Lung (tissue), 12 donors: Measurements from ENCODE around the gene STH. TPM values are rescaled to one million over a fixed set of nuclear protein-coding genes. Genes with fewer than 3 reads are reported as not detected.
A peak's percentile ranks its signal among the peaks of the same experiment; 100 is the strongest.
"Not testable (repeated sequence)": the region's sequence is repeated elsewhere in the genome, so short reads cannot be mapped to it uniquely, and the experiment has no call there.

ENCODE experiments used
- ATAC-seq: fragments of 200-7000 bp; cut with Tn5 transposase; one replicate; pipeline ENCODE4 v1.9.1; 2020; ENCODE audit warnings: moderate number of reproducible peaks; ENCODE audit not compliant: insufficient read depth, low FRiP score
- DNase-seq, 3 donors: peaks; one replicate each; pipeline ENCODE4 v3.0.0-alpha.2; 2013 to 2017
- H3K27ac ChIP-seq, 2 donors: one replicate each; pipeline ENCODE4 v1.5.1; 2013; ENCODE audit warnings: mild to moderate bottlenecking in 2 of 2, moderate library complexity in 2 of 2, control low read depth in 1 of 2, inconsistent platforms in 1 of 2, low read depth in 1 of 2, low read length in 1 of 2
- H3K27me3 ChIP-seq, 3 donors: one replicate each; pipeline ENCODE4 v1.5.1; 2013; ENCODE audit warnings: low read length in 2 of 3; ENCODE audit not compliant: control insufficient read depth in 3 of 3, insufficient read depth in 3 of 3
- H3K36me3 ChIP-seq, 4 donors: one replicate each; pipeline ENCODE4 v1.5.1; 2013; ENCODE audit warnings: low read length in 4 of 4, mild to moderate bottlenecking in 1 of 4, moderate library complexity in 1 of 4; ENCODE audit not compliant: control insufficient read depth in 4 of 4, insufficient read depth in 4 of 4
- H3K4me1 ChIP-seq, 5 donors: one replicate each; pipeline ENCODE4 v1.5.1; 2013; ENCODE audit warnings: low read length in 5 of 5, mild to moderate bottlenecking in 2 of 5, moderate library complexity in 1 of 5; ENCODE audit not compliant: control insufficient read depth in 5 of 5, insufficient read depth in 5 of 5
- H3K4me3 ChIP-seq: one replicate; pipeline ENCODE4 v1.5.1; 2013; ENCODE audit warnings: mild to moderate bottlenecking, control low read depth, moderate library complexity
- H3K9ac ChIP-seq, 2 donors: one replicate each; pipeline ENCODE4 v1.5.1; 2013; ENCODE audit warnings: low read length in 2 of 2, control low read depth in 1 of 2; ENCODE audit not compliant: insufficient read depth in 1 of 2
- H3K9me3 ChIP-seq, 4 donors: one replicate each; pipeline ENCODE4 v1.5.1; 2013; ENCODE audit warnings: low read length in 3 of 4, mild to moderate bottlenecking in 1 of 4, moderate library complexity in 1 of 4; ENCODE audit not compliant: control insufficient read depth in 4 of 4, insufficient read depth in 3 of 4
- CTCF ChIP-seq: IDR thresholded peaks from 2 replicates; pipeline ENCODE4 v1.5.1; 2012; ENCODE audit warnings: mild to moderate bottlenecking; ENCODE audit errors: control extremely low read depth, extremely low read depth
- WGBS, 2 donors: extraction: QIAGEN DNeasy Blood & Tissue Kit; methylation state at CpG; one replicate each; pipeline ENCODE4 v1.1.7; 2013; 5-methylcytosine and 5-hydroxymethylcytosine counted together
- polyA plus RNA-seq, 2 donors: library from polyadenylated mRNA; stranded (reverse); fragments of 200-250 nt; gene quantifications; one replicate each; pipeline ENCODE4 v1.2.1, GENCODE V29; 2013
- total RNA-seq, 2 donors: library from RNA; depleted of rRNA in 1 of 2; stranded (reverse); fragments of >200 nt in 1 of 2; gene quantifications; one replicate each; pipeline ENCODE4 v1.2.1, GENCODE V29; 2014 to 2021
- donor health status: control.
- donor health status: control.
- donor health status: Bipolar disorder and iron deficiency.
- donor health status: healthy.
- donor health status: DM: yes; HTN: yes; CAD: no.

Gene STH
- total and polyA plus RNA-seq, 4 donors = not detected

GRCh38 chr17:46013127-46013501 is 14.1 kb downstream of the STH start:
- H3K9me3 ChIP-seq = no peaks in the 10 kb centered on the region
- WGBS, 2 donors = 89 to 90% methylated on average over 7 of the region's 7 CpGs
- no peaks in the 10 kb centered on the region for H3K27me3 ChIP-seq
- ATAC-seq = no peak
- H3K4me1 ChIP-seq = peaks cover 0 to 12% (median 3%) of the 10 kb centered on the region in 5 donors
- no peak for DNase-seq
- no peaks in the 10 kb centered on the region for H3K36me3 ChIP-seq
- H3K9ac ChIP-seq = no peak overlapping the region
- no peak for TF ChIP-seq CTCF
- H3K4me3 ChIP-seq = no peak overlapping the region
- no peak overlapping the region for H3K27ac ChIP-seq

DNA sequence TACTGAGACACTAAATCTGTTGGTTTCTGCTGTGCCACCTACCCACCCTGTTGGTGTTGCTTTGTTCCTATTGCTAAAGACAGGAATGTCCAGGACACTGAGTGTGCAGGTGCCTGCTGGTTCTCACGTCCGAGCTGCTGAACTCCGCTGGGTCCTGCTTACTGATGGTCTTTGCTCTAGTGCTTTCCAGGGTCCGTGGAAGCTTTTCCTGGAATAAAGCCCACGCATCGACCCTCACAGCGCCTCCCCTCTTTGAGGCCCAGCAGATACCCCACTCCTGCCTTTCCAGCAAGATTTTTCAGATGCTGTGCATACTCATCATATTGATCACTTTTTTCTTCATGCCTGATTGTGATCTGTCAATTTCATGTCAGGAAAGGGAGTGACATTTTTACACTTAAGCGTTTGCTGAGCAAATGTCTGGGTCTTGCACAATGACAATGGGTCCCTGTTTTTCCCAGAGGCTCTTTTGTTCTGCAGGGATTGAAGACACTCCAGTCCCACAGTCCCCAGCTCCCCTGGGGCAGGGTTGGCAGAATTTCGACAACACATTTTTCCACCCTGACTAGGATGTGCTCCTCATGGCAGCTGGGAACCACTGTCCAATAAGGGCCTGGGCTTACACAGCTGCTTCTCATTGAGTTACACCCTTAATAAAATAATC is 14.6 kb downstream of the STH start:
- 76 to 85% methylated on average over 9 of the region's 9 CpGs for WGBS, 2 donors
- no peaks in the 10 kb centered on the region for H3K9me3 ChIP-seq
- no peaks in the 10 kb centered on the region for H3K27me3 ChIP-seq
- ATAC-seq (no peak), DNase-seq (peak; percentile 30 to 75 (median 57))
- H3K9ac ChIP-seq = no peak overlapping the region
- TF ChIP-seq CTCF = no peak
- H3K36me3 ChIP-seq = no peaks in the 10 kb centered on the region
- no peak overlapping the region for H3K4me3 ChIP-seq
- H3K4me1 ChIP-seq = peaks cover 0 to 12% (median 3%) of the 10 kb centered on the region in 5 donors
- H3K27ac ChIP-seq = no peak overlapping the region

DNA sequence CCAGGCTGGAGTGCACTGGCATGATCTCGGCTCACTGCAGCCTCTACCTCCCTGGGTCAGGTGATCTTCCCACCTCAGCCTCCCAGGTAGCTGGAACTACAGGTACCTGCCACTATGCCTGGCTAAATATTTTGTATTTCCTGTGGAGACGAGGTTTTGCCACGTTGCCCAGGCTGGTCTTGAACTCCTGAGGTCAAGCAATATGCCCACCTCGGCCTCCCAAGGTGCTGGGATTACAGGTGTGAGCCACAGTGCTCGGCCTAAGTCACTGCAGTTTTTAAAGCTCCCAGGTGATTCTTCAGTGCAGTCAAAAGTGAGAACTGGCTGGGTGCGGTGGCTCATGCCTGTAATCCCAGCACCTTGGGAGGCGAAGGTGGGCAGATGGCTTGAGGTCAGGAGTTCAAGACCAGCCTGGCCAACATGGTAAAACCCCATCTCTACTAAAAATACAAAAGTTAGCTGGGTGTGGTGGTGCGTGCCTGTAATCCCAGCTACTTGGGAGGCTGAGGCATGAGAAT is 20.4 kb downstream of the STH start:
- H3K27me3 ChIP-seq, H3K27ac ChIP-seq, DNase-seq, H3K36me3 ChIP-seq, H3K4me1 ChIP-seq, H3K9ac ChIP-seq, H3K9me3 ChIP-seq, H3K4me3 ChIP-seq, ATAC-seq: not testable (repeated sequence)
- 93 to 94% methylated on average over 8 of the region's 8 CpGs for WGBS, 2 donors

DNA sequence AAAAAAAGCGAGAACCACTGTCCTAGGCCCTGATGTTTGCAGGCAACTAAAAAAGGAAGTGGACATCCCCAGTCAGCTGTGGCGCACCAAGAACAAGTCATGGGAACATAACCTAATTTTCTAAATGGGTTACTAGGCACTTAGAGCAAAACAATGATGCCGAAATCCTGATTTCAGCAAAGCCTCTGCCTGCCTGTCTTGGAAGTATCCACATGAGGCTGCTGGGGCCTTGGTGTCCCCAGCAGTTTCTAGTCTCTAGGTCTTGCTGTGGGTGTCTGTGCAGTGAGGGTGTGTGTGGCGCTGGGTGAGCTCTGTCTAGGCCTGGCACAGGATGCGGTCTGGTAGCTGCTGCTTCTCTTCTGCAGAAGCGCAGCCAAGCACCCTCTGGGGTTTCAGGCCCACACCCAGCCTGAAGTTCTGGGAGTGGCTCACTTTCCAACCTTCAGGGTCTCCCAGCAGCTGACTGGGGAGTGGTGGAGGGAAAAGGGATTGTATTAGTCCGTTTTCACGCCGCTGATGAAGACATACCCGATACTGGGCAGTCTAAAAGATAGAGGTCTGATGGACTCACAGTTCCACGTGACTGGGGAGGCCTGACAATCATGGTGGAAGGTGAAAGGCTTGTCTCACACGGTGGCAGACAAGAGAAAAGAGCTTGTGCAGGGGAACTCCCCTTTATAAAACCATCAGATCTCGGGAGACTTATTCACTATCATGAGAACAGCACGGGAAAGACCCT is 21.1 kb downstream of the STH start:
- H3K9ac ChIP-seq = no peak overlapping the region
- no peaks in the 10 kb centered on the region for H3K4me1 ChIP-seq
- ATAC-seq (no peak), DNase-seq (no peak)
- no peaks in the 10 kb centered on the region for H3K9me3 ChIP-seq
- no peak overlapping the region for H3K27ac ChIP-seq
- peaks cover 0 to 8% (median 2%) of the 10 kb centered on the region in 4 donors for H3K36me3 ChIP-seq
- H3K27me3 ChIP-seq = no peaks in the 10 kb centered on the region
- TF ChIP-seq CTCF = no peak
- H3K4me3 ChIP-seq = no peak overlapping the region
- WGBS, 2 donors = 87 to 92% methylated on average over 14 of the region's 14 CpGs
